GM13977 (cell line): Measurements from ENCODE around the gene LEMD2.

Experiments used
- DNase-seq: peaks from one replicate; pipeline ENCODE4 v3.0.0; 2012; ENCODE audit warnings: low spot score
- in situ Hi-C: fragments of 300-500 bp; cut with MboI; formaldehyde crosslinking; loops from one replicate; pipeline ENCODE4 v1.12.0; 2022; ENCODE audit warnings: low sequenced_read_pairs, low pct_unique_long_range_greater_than_20kb, mixed read lengths, inconsistent platforms; ENCODE audit not compliant: unreplicated experiment
- TF ChIP-seq, protein P1 (sequence below): IDR thresholded peaks from 2 replicates; pipeline ENCODE4 v1.5.1; 2012; ENCODE audit warnings: mild to moderate bottlenecking, control low read depth; ENCODE audit not compliant: insufficient read depth; ENCODE audit errors: extremely low read depth, missing control alignments

LEMD2 gene

DNA sequence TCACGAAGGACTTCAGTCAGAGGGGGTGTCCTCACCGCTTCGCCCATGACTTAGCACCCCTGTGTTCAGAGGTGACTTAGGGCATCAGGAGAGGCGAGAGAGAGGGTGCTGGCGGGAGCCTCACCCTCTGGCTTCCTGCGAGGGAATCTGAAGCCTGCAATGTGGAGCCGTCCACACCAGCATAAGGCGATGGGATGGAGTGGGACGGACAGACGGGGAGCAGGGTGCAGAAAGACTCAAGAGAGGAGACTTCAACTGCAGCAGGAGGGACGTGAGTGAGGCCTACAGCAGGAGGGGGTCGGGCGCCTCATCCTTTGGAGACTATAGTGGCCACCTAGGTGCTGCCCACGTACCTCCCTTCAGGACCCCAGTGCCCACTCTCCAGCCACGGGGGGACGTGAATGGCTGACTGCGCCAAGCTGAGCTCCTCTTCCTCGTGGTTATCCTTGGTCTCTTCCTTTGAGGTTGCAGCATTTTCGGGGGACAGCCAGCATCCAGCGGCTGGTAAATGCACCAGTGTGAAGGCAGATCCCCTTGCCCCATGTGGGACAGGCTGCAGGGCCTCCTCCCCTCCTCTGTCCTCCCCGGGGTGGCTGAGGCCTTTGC lies 41.8 kb upstream of the LEMD2 start:
- in situ Hi-C loops = no loop called here
- TF ChIP-seq, protein P1, sequence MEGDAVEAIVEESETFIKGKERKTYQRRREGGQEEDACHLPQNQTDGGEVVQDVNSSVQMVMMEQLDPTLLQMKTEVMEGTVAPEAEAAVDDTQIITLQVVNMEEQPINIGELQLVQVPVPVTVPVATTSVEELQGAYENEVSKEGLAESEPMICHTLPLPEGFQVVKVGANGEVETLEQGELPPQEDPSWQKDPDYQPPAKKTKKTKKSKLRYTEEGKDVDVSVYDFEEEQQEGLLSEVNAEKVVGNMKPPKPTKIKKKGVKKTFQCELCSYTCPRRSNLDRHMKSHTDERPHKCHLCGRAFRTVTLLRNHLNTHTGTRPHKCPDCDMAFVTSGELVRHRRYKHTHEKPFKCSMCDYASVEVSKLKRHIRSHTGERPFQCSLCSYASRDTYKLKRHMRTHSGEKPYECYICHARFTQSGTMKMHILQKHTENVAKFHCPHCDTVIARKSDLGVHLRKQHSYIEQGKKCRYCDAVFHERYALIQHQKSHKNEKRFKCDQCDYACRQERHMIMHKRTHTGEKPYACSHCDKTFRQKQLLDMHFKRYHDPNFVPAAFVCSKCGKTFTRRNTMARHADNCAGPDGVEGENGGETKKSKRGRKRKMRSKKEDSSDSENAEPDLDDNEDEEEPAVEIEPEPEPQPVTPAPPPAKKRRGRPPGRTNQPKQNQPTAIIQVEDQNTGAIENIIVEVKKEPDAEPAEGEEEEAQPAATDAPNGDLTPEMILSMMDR = no peak
- no peak for DNase-seq

DNA sequence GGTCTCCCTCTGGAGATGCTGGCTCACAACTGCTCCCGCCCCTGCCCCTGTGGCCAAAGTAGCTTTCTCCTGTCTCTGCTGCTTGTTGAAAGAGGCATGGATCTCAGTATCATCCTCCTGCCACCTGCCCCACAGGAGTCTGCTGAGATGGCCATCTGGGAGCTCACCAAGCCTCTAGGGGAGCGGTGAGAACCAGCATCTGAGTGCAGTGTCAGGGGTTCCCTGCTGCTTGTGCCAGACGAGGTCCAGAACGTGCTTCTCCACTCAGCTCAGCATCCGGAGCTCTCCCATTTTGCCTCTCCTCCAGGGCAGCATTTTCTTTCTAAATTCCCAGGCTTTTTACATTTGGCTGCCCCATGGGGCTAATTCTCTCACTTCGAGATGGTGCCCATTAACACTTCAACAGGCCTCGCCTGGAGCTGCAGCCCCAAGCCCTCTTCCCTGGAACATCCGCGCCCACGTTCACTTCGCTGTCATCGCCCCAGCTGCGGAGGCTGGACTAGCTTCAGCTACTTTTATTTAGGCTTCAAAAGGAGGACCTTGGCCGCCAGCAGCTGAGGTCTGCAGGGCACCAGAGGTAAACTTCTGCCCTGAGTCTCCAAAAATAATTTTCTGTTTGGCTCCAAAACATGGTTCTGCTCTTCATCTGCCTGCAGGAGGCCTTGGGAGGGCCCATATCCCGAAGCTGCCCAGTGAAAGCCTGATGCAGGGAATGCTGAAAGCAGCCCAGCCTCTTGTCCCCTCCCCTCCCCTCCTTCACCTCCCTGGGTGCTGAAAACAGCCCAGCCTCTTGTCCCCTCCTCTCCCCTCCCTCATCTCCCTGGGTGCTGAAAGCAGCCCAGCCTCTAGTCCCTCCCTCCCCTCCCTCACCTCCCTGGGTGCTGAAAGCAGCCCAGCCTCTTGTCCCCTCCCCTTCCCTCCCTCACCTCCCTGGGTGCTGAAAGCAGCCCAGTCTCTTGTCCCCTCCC lies 40.1 kb upstream of the LEMD2 start:
- in situ Hi-C loops = no loop called here
- TF ChIP-seq, protein P1 = no peak
- no peak for DNase-seq

- TF ChIP-seq, protein P1 = no peak
- in situ Hi-C loops = no loop called here
- no peak for DNase-seq
Measured at GRCh38 chr6:33828452-33828763, 39.5 kb upstream of the LEMD2 start.

DNA sequence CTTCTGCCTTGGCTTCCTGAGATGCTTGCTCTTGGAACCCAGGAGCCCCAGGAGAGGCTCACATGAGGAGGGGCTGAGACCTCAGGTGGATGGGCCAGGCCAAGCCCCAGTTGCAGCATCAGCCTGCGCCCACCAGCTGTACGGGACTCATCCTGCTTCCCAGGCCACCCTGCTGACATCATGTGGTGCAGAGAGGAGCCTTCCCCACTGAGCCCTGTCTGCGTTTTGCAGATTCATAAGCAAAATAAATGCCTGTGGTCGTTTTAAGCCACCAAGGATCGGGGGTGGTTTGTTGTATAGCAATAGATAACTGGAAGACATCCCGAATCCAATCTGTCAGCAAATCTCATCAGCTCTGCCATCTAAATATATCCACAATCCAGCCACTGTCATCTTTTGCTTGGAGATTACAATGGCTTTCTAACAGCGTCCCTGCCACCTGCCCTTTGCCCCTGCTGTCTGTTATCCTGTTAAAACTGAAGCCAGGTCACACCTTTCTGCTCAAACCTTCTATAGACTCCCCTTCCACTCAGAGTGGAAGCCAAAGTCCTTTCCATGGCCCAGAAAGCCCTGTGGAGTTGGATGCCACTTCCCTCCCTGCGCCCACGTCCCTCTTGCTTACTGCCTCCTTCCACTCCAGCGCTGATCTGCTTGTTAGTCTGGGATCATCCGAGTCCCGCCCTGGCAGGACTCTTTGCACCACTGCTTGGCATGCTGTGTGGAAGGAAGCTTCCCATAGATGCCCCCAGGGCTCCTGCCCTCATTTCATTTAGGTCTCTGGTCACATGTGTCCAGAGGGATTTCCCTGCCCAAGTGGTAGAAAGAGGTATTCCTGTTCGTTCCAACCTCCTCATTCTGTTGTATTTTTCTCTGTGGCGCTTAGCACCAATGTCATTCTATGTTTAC lies 38.9 kb upstream of the LEMD2 start:
- in situ Hi-C loops = no loop called here
- TF ChIP-seq, protein P1 = no peak
- no peak for DNase-seq

- TF ChIP-seq, protein P1 = no peak
- in situ Hi-C loops = no loop called here
- no peak for DNase-seq
Measured at GRCh38 chr6:33826537-33826936, 37.6 kb upstream of the LEMD2 start.

DNA sequence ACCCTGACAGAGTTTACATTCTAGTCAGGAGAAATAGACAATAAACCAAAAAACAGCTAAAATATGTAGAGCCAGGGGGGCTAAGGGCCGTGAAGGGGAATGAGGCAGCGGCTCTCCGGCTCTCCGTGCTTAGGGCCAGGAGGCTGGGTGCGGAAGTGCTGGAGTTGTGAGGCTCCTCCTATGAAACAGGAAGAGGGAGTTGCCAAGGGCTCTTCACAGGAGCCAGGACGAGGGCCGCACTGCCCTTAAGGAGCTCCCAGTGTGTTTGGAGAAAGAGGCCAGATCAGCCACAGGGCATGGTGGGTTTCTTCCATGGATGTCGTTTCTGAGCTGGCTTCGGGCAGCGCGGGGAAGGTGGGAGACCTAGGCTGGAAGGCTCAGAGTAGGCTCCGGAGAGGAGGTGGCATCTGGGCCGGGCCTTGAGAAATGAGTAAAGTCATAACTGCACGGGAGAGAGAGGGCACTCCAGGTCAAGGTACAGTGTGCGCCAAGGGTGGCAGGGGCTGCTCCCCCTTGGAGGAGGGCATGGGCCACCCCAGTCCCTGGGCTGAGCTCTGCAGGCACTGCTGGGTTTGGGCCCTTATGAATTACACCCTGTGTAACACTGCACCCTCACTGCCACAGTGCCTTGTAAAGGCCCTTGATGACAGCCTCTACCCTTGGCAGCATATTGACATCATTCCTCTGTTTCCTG lies 35.7 kb upstream of the LEMD2 start:
- DNase-seq = no peak

More for the DNA sequence above, 35.7 kb upstream of the LEMD2 start:
- in situ Hi-C loops = no loop called here
- TF ChIP-seq, protein P1 = no peak
